ENCODE data around the gene MET. TPM values are rescaled to one million over a fixed set of nuclear protein-coding genes. Genes with fewer than 3 reads are reported as not detected.
"Not testable (repeated sequence)": the region's sequence is repeated elsewhere in the genome, so short reads cannot be mapped to it uniquely, and the experiment has no call there.

The MET gene
- total RNA-seq, 1 experiment from 2014 or later, result 8.3 TPM

- Histone ChIP-seq H3K27me3 (replicated peaks) (peaks cover 9% of the 10 kb centered on the region; the same call in 1 of the 2 replicates), H3K4me1 (replicated peaks) (peaks cover 14% of the 10 kb centered on the region; the same call in 1 of the 2 replicates), H3K4me3 (no peak overlapping the region), H3K27ac (no peak overlapping the region), H3K9me3 (replicated peaks) (no peaks in the 10 kb centered on the region), H3K36me3 (no peaks in the 10 kb centered on the region)
- no peak for DNase-seq (ENCODE audit: low read depth in 1 of 2, low spot score in 2 of 2)
Measured at GRCh38 chr7:116710764-116711452, 38.9 kb downstream of the MET start.

GRCh38 chr7:116711790-116712189, 39.8 kb downstream of the MET start:
- Histone ChIP-seq H3K4me1 (replicated peaks) (peaks cover 18% of the 10 kb centered on the region), H3K9me3 (replicated peaks) (no peaks in the 10 kb centered on the region), H3K36me3 (no peaks in the 10 kb centered on the region), H3K4me3 (no peak overlapping the region), H3K27ac (no peak overlapping the region), H3K27me3 (replicated peaks) (peaks cover 9% of the 10 kb centered on the region; the same call in 1 of the 2 replicates)
- DNase-seq (ENCODE audit: low read depth in 1 of 2, low spot score in 2 of 2), result no peak

- H3K4me1 ChIP-seq (replicated peaks), result peaks cover 14% of the 10 kb centered on the region
- H3K4me3 ChIP-seq, result no peak overlapping the region
- peaks cover 8% of the 10 kb centered on the region; the same call in 1 of the 2 replicates for H3K27me3 ChIP-seq (replicated peaks)
- no peak for DNase-seq (ENCODE audit: low read depth in 1 of 2, low spot score in 2 of 2)
- H3K27ac ChIP-seq, result no peak overlapping the region
- H3K9me3 ChIP-seq (replicated peaks), result no peaks in the 10 kb centered on the region
- no peaks in the 10 kb centered on the region for H3K36me3 ChIP-seq
Measured at GRCh38 chr7:116713500-116713899, 41.5 kb downstream of the MET start.

GRCh38 chr7:116713918-116714317, 41.9 kb downstream of the MET start:
- peaks cover 12% of the 10 kb centered on the region for H3K4me1 ChIP-seq (replicated peaks)
- no peaks in the 10 kb centered on the region for H3K36me3 ChIP-seq
- no peaks in the 10 kb centered on the region for H3K9me3 ChIP-seq (replicated peaks)
- H3K27me3 ChIP-seq (replicated peaks), result peaks cover 4% of the 10 kb centered on the region; the same call in 1 of the 2 replicates
- no peak overlapping the region for H3K4me3 ChIP-seq
- H3K27ac ChIP-seq, result no peak overlapping the region
- no peak for DNase-seq (ENCODE audit: low read depth in 1 of 2, low spot score in 2 of 2)

- Histone ChIP-seq H3K27ac (no peak overlapping the region), H3K4me3 (no peak overlapping the region), H3K36me3 (no peaks in the 10 kb centered on the region), H3K4me1 (replicated peaks) (peaks cover 12% of the 10 kb centered on the region), H3K9me3 (replicated peaks) (no peaks in the 10 kb centered on the region), H3K27me3 (replicated peaks) (no peaks in the 10 kb centered on the region)
- no peak for DNase-seq (ENCODE audit: low read depth in 1 of 2, low spot score in 2 of 2)
Measured at GRCh38 chr7:116715077-116715476, 43.1 kb downstream of the MET start.

- H3K4me1 ChIP-seq (replicated peaks), result peaks cover 12% of the 10 kb centered on the region
- no peak for DNase-seq (ENCODE audit: low read depth in 1 of 2, low spot score in 2 of 2)
- H3K27me3 ChIP-seq (replicated peaks), result no peaks in the 10 kb centered on the region
- H3K27ac ChIP-seq, result no peak overlapping the region
- H3K36me3 ChIP-seq, result no peaks in the 10 kb centered on the region
- no peak overlapping the region for H3K4me3 ChIP-seq
- no peaks in the 10 kb centered on the region for H3K9me3 ChIP-seq (replicated peaks)
Measured at GRCh38 chr7:116717137-116717536, 45.1 kb downstream of the MET start.

- DNase-seq (ENCODE audit: low read depth in 1 of 2, low spot score in 2 of 2); H3K4me3 ChIP-seq; H3K4me1 ChIP-seq (replicated peaks): not testable (repeated sequence)
Measured at GRCh38 chr7:116723959-116724529, 52.0 kb downstream of the MET start.

GRCh38 chr7:116724560-116725231, 52.7 kb downstream of the MET start:
- H3K9me3 ChIP-seq (replicated peaks), result no peaks in the 10 kb centered on the region
- no peak for DNase-seq (ENCODE audit: low read depth in 1 of 2, low spot score in 2 of 2)
- H3K4me1 ChIP-seq (replicated peaks), result no peaks in the 10 kb centered on the region
- no peaks in the 10 kb centered on the region; the same call in 1 of the 2 replicates for H3K36me3 ChIP-seq
- peaks cover 43% of the 10 kb centered on the region for H3K27me3 ChIP-seq (replicated peaks)
- H3K27ac ChIP-seq, result no peak overlapping the region
- no peak overlapping the region for H3K4me3 ChIP-seq

More at GRCh38 chr7:116723959-116724529, 52.0 kb downstream of the MET start:
- not testable (repeated sequence) for H3K36me3 ChIP-seq; H3K27ac ChIP-seq; H3K9me3 ChIP-seq (replicated peaks)
- H3K27me3 ChIP-seq (replicated peaks), result peaks cover 36% of the 10 kb centered on the region

- Histone ChIP-seq H3K27me3 (replicated peaks) (peaks cover 46% of the 10 kb centered on the region), H3K4me3 (no peak overlapping the region), H3K9me3 (replicated peaks) (no peaks in the 10 kb centered on the region), H3K4me1 (replicated peaks) (peaks cover 8% of the 10 kb centered on the region), H3K27ac (no peak overlapping the region), H3K36me3 (no peaks in the 10 kb centered on the region; the same call in 1 of the 2 replicates)
- no peak for DNase-seq (ENCODE audit: low read depth in 1 of 2, low spot score in 2 of 2)
Measured at GRCh38 chr7:116726149-116726548, 54.2 kb downstream of the MET start.

GRCh38 chr7:116726713-116727431, 54.9 kb downstream of the MET start:
- H3K36me3 ChIP-seq, result no peaks in the 10 kb centered on the region; the same call in 1 of the 2 replicates
- peaks cover 48% of the 10 kb centered on the region for H3K27me3 ChIP-seq (replicated peaks)
- DNase-seq (ENCODE audit: low read depth in 1 of 2, low spot score in 2 of 2), result no peak
- no peaks in the 10 kb centered on the region for H3K9me3 ChIP-seq (replicated peaks)
- H3K27ac ChIP-seq, result no peak overlapping the region
- H3K4me1 ChIP-seq (replicated peaks), result peaks cover 10% of the 10 kb centered on the region
- no peak overlapping the region for H3K4me3 ChIP-seq

GRCh38 chr7:116727432-116728009, 55.5 kb downstream of the MET start:
- Histone ChIP-seq H3K4me3 (no peak overlapping the region), H3K27ac (no peak overlapping the region), H3K36me3 (no peaks in the 10 kb centered on the region; the same call in 1 of the 2 replicates), H3K4me1 (replicated peaks) (peaks cover 10% of the 10 kb centered on the region), H3K9me3 (replicated peaks) (no peaks in the 10 kb centered on the region), H3K27me3 (replicated peaks) (peaks cover 54% of the 10 kb centered on the region)
- no peak for DNase-seq (ENCODE audit: low read depth in 1 of 2, low spot score in 2 of 2)

- no peaks in the 10 kb centered on the region for H3K9me3 ChIP-seq (replicated peaks)
- peaks cover 57% of the 10 kb centered on the region for H3K27me3 ChIP-seq (replicated peaks)
- peaks cover 10% of the 10 kb centered on the region for H3K4me1 ChIP-seq (replicated peaks)
- no peak overlapping the region for H3K4me3 ChIP-seq
- no peak for DNase-seq (ENCODE audit: low read depth in 1 of 2, low spot score in 2 of 2)
- H3K36me3 ChIP-seq, result no peaks in the 10 kb centered on the region; the same call in 1 of the 2 replicates
- H3K27ac ChIP-seq, result no peak overlapping the region
Measured at GRCh38 chr7:116728413-116728812, 56.4 kb downstream of the MET start.

Data from SJSA1 (cell line).